ENCODE measurements around the gene HS3ST5. TPM values are rescaled to one million over a fixed set of nuclear protein-coding genes. Genes with fewer than 3 reads are reported as not detected.

HS3ST5 gene
- total RNA-seq, 2 donors from 2014 or later, result 0.31 to 2.0 TPM

GRCh38 chr6:114169763-114170162 lies 173.1 kb downstream of the HS3ST5 start:
- Histone ChIP-seq H3K36me3 (ENCODE audit: control insufficient read depth, insufficient read depth, low read length) (no peaks in the 10 kb centered on the region), H3K9ac (ENCODE audit: extremely low read depth, low read length, poor library complexity, severe bottlenecking) (no peak overlapping the region), H3K4me3 (ENCODE audit: low read length) (no peak overlapping the region), H3K4me1 (ENCODE audit: control insufficient read depth, insufficient read depth, low read length) (peaks cover 4% of the 10 kb centered on the region), H3K9me3 (ENCODE audit: control insufficient read depth, low read length) (no peaks in the 10 kb centered on the region), H3K27ac (ENCODE audit: low read depth, low read length) (no peak overlapping the region), H3K27me3 (ENCODE audit: control insufficient read depth, insufficient read depth, low read length, poor library complexity, severe bottlenecking) (no peaks in the 10 kb centered on the region)
- Mint-ChIP-seq H3K4me1 (peaks cover 24% of the 10 kb centered on the region), H3K27me3 (ENCODE audit: insufficient read depth) (no peaks in the 10 kb centered on the region), H3K9me3 (no peaks in the 10 kb centered on the region), H3K4me3 (no peak overlapping the region), H3K27ac (no peak overlapping the region), H3K36me3 (ENCODE audit: low read depth) (no peaks in the 10 kb centered on the region)
- no peak for DNase-seq
- TF ChIP-seq CTCF (conservative IDR thresholded peaks at IDR 0.05), result no peak

DNA sequence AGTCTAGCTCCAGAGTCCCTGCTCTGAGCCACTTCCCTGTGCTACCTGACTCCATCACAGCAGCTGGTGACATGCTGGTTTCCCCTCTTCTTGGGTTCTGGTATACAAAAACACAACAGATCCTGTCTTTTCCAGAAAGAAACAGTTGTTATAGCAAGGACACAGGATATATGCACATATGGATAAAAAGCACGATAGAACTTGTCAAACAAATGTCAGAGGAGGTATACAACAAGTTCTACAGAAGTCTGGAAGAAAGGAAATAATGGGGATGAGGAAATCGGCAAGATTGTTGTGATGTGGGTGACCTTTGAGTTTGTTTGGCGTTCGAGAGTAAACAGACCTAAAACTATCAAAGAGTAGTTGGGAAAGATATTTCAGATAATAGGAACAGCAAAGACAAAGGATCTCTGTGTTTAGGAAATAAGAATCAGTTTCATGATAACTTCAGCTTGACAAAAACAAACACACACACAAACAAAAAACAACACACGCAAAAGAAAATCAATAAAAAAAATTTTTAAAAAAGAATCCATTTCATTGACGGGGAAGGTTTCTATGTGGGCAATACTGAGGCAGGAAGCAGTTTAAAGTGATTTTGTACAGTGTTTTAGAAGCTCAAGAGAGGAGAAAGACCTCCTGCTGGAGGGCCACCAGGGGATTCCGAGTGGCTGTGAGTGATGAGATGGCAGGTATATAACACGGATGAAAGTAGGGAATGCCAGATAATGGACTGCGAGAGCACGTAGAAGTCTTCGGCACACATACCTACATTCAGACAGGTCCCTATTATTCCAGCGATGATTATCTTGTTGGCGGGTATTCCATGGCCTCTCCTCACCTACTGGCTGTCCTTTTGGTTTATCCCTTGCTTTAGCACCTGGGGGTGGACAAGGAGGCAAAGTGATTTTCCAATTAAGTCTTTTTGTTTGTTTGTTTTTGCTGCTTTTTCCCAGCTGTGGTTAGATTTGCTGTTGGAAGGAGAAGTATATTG lies 174.9 kb downstream of the HS3ST5 start:
- no peak overlapping the region for H3K27ac Mint-ChIP-seq
- Histone ChIP-seq H3K27ac (ENCODE audit: low read depth, low read length) (no peak overlapping the region), H3K4me1 (ENCODE audit: control insufficient read depth, insufficient read depth, low read length) (peaks cover 4% of the 10 kb centered on the region), H3K36me3 (ENCODE audit: control insufficient read depth, insufficient read depth, low read length) (no peaks in the 10 kb centered on the region), H3K4me3 (ENCODE audit: low read length) (no peak overlapping the region), H3K27me3 (ENCODE audit: control insufficient read depth, insufficient read depth, low read length, poor library complexity, severe bottlenecking) (no peaks in the 10 kb centered on the region), H3K9me3 (ENCODE audit: control insufficient read depth, low read length) (no peaks in the 10 kb centered on the region), H3K9ac (ENCODE audit: extremely low read depth, low read length, poor library complexity, severe bottlenecking) (no peak overlapping the region)
- H3K4me1 Mint-ChIP-seq, result peaks cover 20% of the 10 kb centered on the region
- peak; percentile 13 for TF ChIP-seq CTCF (conservative IDR thresholded peaks at IDR 0.05)
- H3K27me3 Mint-ChIP-seq (ENCODE audit: insufficient read depth), result no peaks in the 10 kb centered on the region
- H3K36me3 Mint-ChIP-seq (ENCODE audit: low read depth), result no peaks in the 10 kb centered on the region
- 85 to 91% methylated on average over 9 to 13 of the region's 13 CpGs for WGBS, 2 experiments (ENCODE audit: insufficient coverage in 1 of 2, insufficient read length in 1 of 2)
- no peak overlapping the region for H3K4me3 Mint-ChIP-seq
- DNase-seq, result no peak
- no peaks in the 10 kb centered on the region for H3K9me3 Mint-ChIP-seq

DNA sequence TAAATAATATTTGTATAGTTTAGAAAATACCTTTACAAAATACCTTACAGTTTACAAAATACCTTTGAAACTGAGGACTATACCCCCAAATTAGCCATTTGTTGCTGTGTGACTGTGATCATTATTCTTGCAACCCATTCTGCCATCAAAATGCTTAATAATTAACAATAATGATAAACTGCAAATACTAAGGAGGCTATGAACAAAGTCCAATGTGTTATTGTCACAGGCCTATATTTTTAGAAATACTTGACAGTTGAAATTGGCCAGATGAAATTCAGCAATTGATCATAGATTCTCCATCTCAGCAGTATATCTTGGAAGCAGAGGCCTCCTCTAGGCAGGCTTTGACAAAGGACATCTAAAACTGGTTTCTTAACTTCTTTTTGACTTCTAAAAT lies 178.6 kb downstream of the HS3ST5 start:
- no peaks in the 10 kb centered on the region for H3K36me3 Mint-ChIP-seq (ENCODE audit: low read depth)
- H3K27me3 Mint-ChIP-seq (ENCODE audit: insufficient read depth), result no peaks in the 10 kb centered on the region
- Histone ChIP-seq H3K27me3 (ENCODE audit: control insufficient read depth, insufficient read depth, low read length, poor library complexity, severe bottlenecking) (no peaks in the 10 kb centered on the region), H3K9ac (ENCODE audit: extremely low read depth, low read length, poor library complexity, severe bottlenecking) (no peak overlapping the region), H3K36me3 (ENCODE audit: control insufficient read depth, insufficient read depth, low read length) (no peaks in the 10 kb centered on the region), H3K4me1 (ENCODE audit: control insufficient read depth, insufficient read depth, low read length) (peaks cover 2% of the 10 kb centered on the region), H3K9me3 (ENCODE audit: control insufficient read depth, low read length) (no peaks in the 10 kb centered on the region), H3K4me3 (ENCODE audit: low read length) (no peak overlapping the region), H3K27ac (ENCODE audit: low read depth, low read length) (no peak overlapping the region)
- H3K4me3 Mint-ChIP-seq, result no peak overlapping the region
- H3K27ac Mint-ChIP-seq, result no peak overlapping the region
- DNase-seq, result no peak
- H3K9me3 Mint-ChIP-seq, result no peaks in the 10 kb centered on the region
- no peak for TF ChIP-seq CTCF (conservative IDR thresholded peaks at IDR 0.05)
- H3K4me1 Mint-ChIP-seq, result peaks cover 15% of the 10 kb centered on the region

Measured in endodermal cell (in vitro differentiated cells).